Mononuclear cell (primary cell): ENCODE results near the gene CDCA7. TPM values are rescaled to one million over a fixed set of nuclear protein-coding genes. Genes with fewer than 3 reads are reported as not detected.

Source experiments
- H3K27me3 ChIP-seq: 2 replicates; pipeline ENCODE4 v1.6.0; 2011; ENCODE audit warnings: low read length, control low read depth; ENCODE audit not compliant: insufficient read depth
- H3K4me1 ChIP-seq: 2 replicates; pipeline ENCODE4 v1.5.1; 2011; ENCODE audit warnings: mild to moderate bottlenecking, low read length, control low read depth; ENCODE audit not compliant: insufficient read depth
- H3K4me3 ChIP-seq: 2 replicates; pipeline ENCODE4 v1.5.1; 2011; ENCODE audit warnings: mild to moderate bottlenecking, low read length, moderate library complexity
- H3K9me3 ChIP-seq: 2 replicates; pipeline ENCODE4 v1.5.1; 2011; ENCODE audit warnings: low read depth, mild to moderate bottlenecking, control low read depth, low read length
- total RNA-seq: library from RNA; depleted of rRNA; stranded (reverse); fragments of >200 nt; gene quantifications from one replicate; pipeline ENCODE4 v1.2.3, GENCODE V29; 2012

Gene CDCA7
- total RNA-seq, 1 donor: 2.3 TPM

- Histone ChIP-seq H3K27me3 (no peaks in the 10 kb centered on the region), H3K4me3 (no peak overlapping the region), H3K9me3 (no peaks in the 10 kb centered on the region), H3K4me1 (no peaks in the 10 kb centered on the region)
Observed at GRCh38 chr2:173387079-173387478, 32.4 kb downstream of the CDCA7 start.

GRCh38 chr2:173387660-173388059 is 33.0 kb downstream of the CDCA7 start:
- Histone ChIP-seq H3K4me1 (no peaks in the 10 kb centered on the region), H3K9me3 (no peaks in the 10 kb centered on the region), H3K4me3 (no peak overlapping the region), H3K27me3 (no peaks in the 10 kb centered on the region)

DNA sequence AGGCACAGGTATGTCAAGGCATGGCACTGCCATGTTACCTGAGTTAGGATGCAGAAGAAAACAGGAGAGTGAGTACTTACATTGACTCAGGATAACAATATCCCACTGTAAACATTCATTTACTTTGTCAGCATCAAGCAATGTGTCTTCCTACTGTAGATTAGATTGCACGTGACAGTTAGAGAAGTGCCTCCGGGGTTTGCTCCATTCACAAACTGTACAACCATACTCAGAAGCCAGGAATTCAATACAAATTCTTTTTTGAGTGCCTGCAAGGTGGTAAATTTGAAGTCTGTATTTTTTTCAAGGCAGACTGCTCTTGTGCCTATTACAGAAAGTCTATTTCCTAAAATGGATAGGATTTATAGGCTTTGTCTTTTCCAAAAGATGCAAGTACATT is 34.1 kb downstream of the CDCA7 start:
- Histone ChIP-seq H3K27me3 (no peaks in the 10 kb centered on the region), H3K4me3 (no peak overlapping the region), H3K4me1 (no peaks in the 10 kb centered on the region), H3K9me3 (no peaks in the 10 kb centered on the region)

- Histone ChIP-seq H3K4me3 (no peak overlapping the region), H3K4me1 (no peaks in the 10 kb centered on the region), H3K9me3 (no peaks in the 10 kb centered on the region), H3K27me3 (no peaks in the 10 kb centered on the region)
Observed at GRCh38 chr2:173390036-173390435, 35.4 kb downstream of the CDCA7 start.

GRCh38 chr2:173392731-173393130 is 38.1 kb downstream of the CDCA7 start:
- H3K27me3 ChIP-seq: peaks cover 12% of the 10 kb centered on the region
- H3K4me1 ChIP-seq: no peaks in the 10 kb centered on the region
- no peaks in the 10 kb centered on the region for H3K9me3 ChIP-seq
- no peak overlapping the region for H3K4me3 ChIP-seq

- H3K27me3 ChIP-seq: peaks cover 13% of the 10 kb centered on the region
- no peaks in the 10 kb centered on the region for H3K9me3 ChIP-seq
- no peaks in the 10 kb centered on the region for H3K4me1 ChIP-seq
- no peak overlapping the region for H3K4me3 ChIP-seq
Observed at GRCh38 chr2:173393186-173393585, 38.5 kb downstream of the CDCA7 start.

GRCh38 chr2:173393636-173394035 is 39.0 kb downstream of the CDCA7 start:
- Histone ChIP-seq H3K4me3 (no peak overlapping the region), H3K4me1 (no peaks in the 10 kb centered on the region), H3K27me3 (peaks cover 15% of the 10 kb centered on the region), H3K9me3 (no peaks in the 10 kb centered on the region)

GRCh38 chr2:173394091-173394974 is 39.7 kb downstream of the CDCA7 start:
- Histone ChIP-seq H3K27me3 (peaks cover 20% of the 10 kb centered on the region), H3K4me1 (no peaks in the 10 kb centered on the region), H3K9me3 (no peaks in the 10 kb centered on the region), H3K4me3 (no peak overlapping the region)

- no peaks in the 10 kb centered on the region for H3K4me1 ChIP-seq
- no peak overlapping the region for H3K4me3 ChIP-seq
Observed at GRCh38 chr2:173395567-173396351, 41.1 kb downstream of the CDCA7 start.

DNA sequence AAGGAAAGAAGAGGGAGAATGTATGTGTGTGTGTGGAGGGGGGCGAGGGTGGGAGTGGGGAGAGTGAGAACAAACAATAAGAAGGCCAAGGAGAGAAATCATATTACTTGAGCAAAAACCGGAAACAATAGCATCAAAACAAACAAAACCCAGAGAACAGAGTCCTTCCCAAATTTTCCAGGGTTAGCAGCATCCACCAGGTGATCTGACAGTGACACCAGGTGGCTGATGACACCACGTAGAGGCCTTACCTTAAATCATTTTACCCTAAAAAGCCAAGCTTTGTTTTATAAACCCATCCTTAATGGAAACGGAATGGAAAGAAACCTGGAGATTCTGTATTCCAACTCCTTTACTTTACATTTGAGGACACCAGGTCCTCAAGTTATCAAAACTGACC is 42.9 kb downstream of the CDCA7 start:
- Histone ChIP-seq H3K4me1 (no peaks in the 10 kb centered on the region), H3K4me3 (no peak overlapping the region), H3K9me3 (no peaks in the 10 kb centered on the region), H3K27me3 (peaks cover 51% of the 10 kb centered on the region)

More at GRCh38 chr2:173395567-173396351, 41.1 kb downstream of the CDCA7 start:
- Histone ChIP-seq H3K27me3 (peaks cover 33% of the 10 kb centered on the region), H3K9me3 (no peaks in the 10 kb centered on the region)

- peaks cover 65% of the 10 kb centered on the region for H3K27me3 ChIP-seq
- H3K4me3 ChIP-seq: no peak overlapping the region
- H3K9me3 ChIP-seq: no peaks in the 10 kb centered on the region
- H3K4me1 ChIP-seq: no peaks in the 10 kb centered on the region
Observed at GRCh38 chr2:173399229-173399628, 44.6 kb downstream of the CDCA7 start.

DNA sequence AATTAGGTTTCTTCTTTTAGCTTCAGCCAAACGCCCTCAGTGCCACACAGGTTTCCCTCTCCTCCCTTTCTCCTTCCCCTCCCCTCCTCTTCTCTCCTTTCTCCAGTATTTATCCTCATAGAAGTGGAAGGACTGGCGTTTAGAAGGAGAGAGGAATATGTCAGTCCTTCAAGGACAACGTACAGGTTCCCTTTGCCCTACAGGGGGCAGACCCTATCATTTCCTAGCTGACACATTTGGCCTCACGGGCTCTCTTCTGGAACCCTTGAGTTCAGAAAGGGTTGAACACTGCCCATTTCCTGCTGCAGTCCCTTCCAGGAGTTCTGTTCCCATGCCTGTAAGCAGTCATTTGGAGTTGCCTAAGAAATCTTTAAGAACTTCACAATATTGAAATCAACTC is 46.1 kb downstream of the CDCA7 start:
- Histone ChIP-seq H3K4me1 (no peaks in the 10 kb centered on the region), H3K27me3 (peaks cover 70% of the 10 kb centered on the region), H3K4me3 (no peak overlapping the region), H3K9me3 (no peaks in the 10 kb centered on the region)

DNA sequence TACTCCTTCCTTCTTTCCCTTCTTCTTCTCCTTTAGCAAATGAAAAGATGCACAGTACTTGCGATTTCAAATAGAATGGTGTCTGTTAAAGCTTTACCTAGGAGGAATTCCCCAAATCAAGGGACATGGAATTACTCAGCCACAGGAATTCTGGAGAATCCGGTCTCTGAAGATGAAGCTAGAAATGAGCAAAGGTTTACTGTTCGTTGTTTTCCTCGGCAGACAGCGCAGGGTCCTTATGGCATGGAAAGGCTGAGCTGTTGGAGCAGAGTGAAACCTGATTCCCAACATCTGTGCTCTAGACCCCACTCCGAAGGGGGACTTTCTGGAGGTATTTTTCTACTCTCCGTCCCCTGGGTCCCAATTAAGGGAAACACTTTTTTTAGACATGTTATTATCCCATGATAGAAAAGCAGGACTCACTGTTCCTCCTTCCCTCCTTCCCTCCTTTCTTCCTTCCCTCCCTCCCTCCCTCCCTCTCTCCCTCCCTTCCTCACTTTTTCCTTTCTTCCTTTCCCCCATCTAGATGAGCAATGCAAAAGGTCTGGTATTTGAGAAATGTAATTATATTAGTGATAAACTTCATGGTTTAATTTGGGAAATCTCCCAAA is 47.1 kb downstream of the CDCA7 start:
- Histone ChIP-seq H3K4me3 (no peak overlapping the region), H3K27me3 (peaks cover 69% of the 10 kb centered on the region), H3K9me3 (no peaks in the 10 kb centered on the region), H3K4me1 (no peaks in the 10 kb centered on the region)

DNA sequence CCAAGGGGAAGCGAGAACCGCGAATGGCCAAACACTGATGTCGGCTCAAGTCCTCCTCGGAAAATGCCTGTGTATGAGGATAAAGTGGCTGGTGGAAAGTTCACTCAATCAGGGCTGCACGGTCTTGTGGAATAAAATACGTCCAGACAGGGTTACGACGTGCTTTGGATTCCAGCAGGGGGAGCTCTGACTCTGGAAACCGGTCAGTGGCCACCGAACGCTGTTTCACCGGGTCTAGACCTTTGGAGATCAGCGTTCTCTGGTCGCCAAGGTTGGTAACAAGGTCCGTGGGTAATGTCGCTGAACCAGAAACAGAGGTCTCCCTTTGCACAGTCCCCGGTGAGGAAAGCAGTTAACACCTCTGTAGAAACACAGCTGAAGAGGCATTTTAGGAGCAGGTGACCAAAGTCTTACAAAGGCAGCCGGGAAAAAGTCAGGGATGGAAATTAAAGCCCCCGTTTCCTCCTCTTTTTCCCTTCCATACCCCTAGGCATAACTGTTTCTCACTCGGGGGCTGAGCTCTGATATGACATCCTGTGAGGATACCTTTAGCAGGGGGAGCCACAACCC is 47.8 kb downstream of the CDCA7 start:
- Histone ChIP-seq H3K9me3 (no peaks in the 10 kb centered on the region), H3K4me3 (no peak overlapping the region), H3K27me3 (peaks cover 64% of the 10 kb centered on the region), H3K4me1 (no peaks in the 10 kb centered on the region)
